Gastroesophageal sphincter (tissue), 4 donors: Measurements from ENCODE around the gene HUWE1. TPM values are rescaled to one million over a fixed set of nuclear protein-coding genes. Genes with fewer than 3 reads are reported as not detected.
"Not testable (repeated sequence)": the region's sequence is repeated elsewhere in the genome, so short reads cannot be mapped to it uniquely, and the experiment has no call there.

Experiments used
- ATAC-seq: fragments of 150-250 bp; one replicate; pipeline ENCODE4 v1.9.1; 2016; ENCODE audit warnings: mild to moderate bottlenecking, moderate library complexity
- H3K27ac ChIP-seq, 4 donors: fragments of 200-600 bp; sonication (generic) in 3 of 4; 1 replicate in 3 of 4; 2 replicates in 1 of 4; pipeline ENCODE4 v1.5.1; 2016 to 2019
- H3K27me3 ChIP-seq: fragments of 200-600 bp; sonication (generic); one replicate; pipeline ENCODE4 v1.5.1; 2019
- H3K36me3 ChIP-seq, 2 donors: fragments of 200-600 bp; sonication (generic); one replicate each; pipeline ENCODE4 v1.5.1; 2019; ENCODE audit warnings: control low read depth in 1 of 2
- H3K4me1 ChIP-seq, 3 donors: fragments of 200-600 bp; sonication (generic); 1 replicate in 2 of 3; 2 replicates in 1 of 3; pipeline ENCODE4 v1.5.1; 2016 to 2019; ENCODE audit warnings: control low read depth in 2 of 3
- H3K4me3 ChIP-seq, 2 donors: fragments of 200-600 bp; sonication (generic); one replicate each; pipeline ENCODE4 v1.5.1; 2019; ENCODE audit warnings: mild to moderate bottlenecking in 1 of 2, moderate library complexity in 1 of 2
- H3K9me3 ChIP-seq, 3 donors: fragments of 200-600 bp; sonication (generic); one replicate each; pipeline ENCODE4 v1.5.1; 2017 to 2019; ENCODE audit warnings: control low read depth in 2 of 3
- EP300 ChIP-seq: sonication (generic); formaldehyde crosslinking; IDR thresholded peaks from one replicate; pipeline ENCODE4 v1.6.1; 2017; ENCODE audit warnings: antibody characterized with exemption, mild to moderate bottlenecking
- POLR2A ChIP-seq, 2 donors: fragments of 450-650 bp; IDR thresholded peaks; one replicate each; pipeline ENCODE4 v1.6.1; 2017; ENCODE audit warnings: antibody characterized with exemption in 2 of 2, mild to moderate bottlenecking in 2 of 2, moderate library complexity in 1 of 2
- POLR2AphosphoS5 ChIP-seq: sonication (generic); formaldehyde crosslinking; IDR thresholded peaks from one replicate; pipeline ENCODE4 v1.6.1; 2017; ENCODE audit warnings: antibody characterized with exemption
- WGBS, 2 donors: methylation state at CpG; one replicate each; pipeline ENCODE4 v1.1.5; 2018; ENCODE audit warnings: low coverage in 1 of 2; 5-methylcytosine and 5-hydroxymethylcytosine counted together
- small RNA-seq, 4 donors: library from RNA; depleted of rRNA; stranded (forward); fragments of <200 nt; gene quantifications; one replicate each; pipeline ENCODE3, GENCODE V24; 2016
- total RNA-seq, 4 donors: library from RNA; depleted of rRNA; stranded (reverse); fragments of >200 nt; gene quantifications; one replicate each; pipeline ENCODE4 v1.1.0, GENCODE V29; 2016
- TF ChIP-seq, protein P1 (sequence below), 4 experiments: fragments of 200-600 bp in 2 of 4; fragments of 450-650 bp in 2 of 4; sonication (generic) in 1 of 4; IDR thresholded peaks; one replicate each; pipeline ENCODE4 v1.5.1; 2017 to 2019; ENCODE audit warnings: antibody characterized with exemption in 4 of 4, mild to moderate bottlenecking in 2 of 4, moderate library complexity in 2 of 4

The HUWE1 gene
- total RNA-seq, 4 donors from 2014 or later = 103 to 170 (median 113) TPM

DNA sequence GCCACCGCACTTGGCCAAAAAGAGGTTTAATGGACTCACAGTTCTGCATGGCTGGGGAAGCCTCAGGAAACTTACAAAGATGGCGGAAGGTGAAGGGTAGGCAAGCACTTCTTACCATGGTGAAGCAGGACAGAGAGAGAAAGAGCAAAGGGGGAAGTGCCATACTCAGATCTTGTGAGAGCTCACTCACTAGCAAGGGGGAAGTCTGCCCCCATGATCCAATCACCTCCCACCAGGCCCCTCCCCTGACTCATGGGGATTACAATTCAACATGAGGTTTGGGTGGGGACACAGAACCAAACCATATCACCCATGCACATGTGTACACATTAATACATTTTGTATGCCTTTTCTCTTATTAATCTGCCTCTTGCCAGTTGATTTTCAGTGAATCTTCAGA is 175.2 kb downstream of the HUWE1 start:
- H3K4me1 ChIP-seq = no peaks in the 10 kb centered on the region
- no peaks in the 10 kb centered on the region for H3K36me3 ChIP-seq
- TF ChIP-seq POLR2A (IDR thresholded peaks at IDR 0.05) = no peak
- no peak overlapping the region for H3K27ac ChIP-seq
- ATAC-seq = no peak
- WGBS, 2 donors = no CpG with 5 or more reads among the region's 2 CpGs
- H3K27me3 ChIP-seq = no peaks in the 10 kb centered on the region
- no peak overlapping the region for H3K4me3 ChIP-seq
- H3K9me3 ChIP-seq = no peaks in the 10 kb centered on the region

- H3K27ac ChIP-seq, H3K9me3 ChIP-seq, H3K4me1 ChIP-seq, H3K27me3 ChIP-seq, H3K36me3 ChIP-seq, H3K4me3 ChIP-seq, ATAC-seq: not testable (repeated sequence)
- no CpG with 5 or more reads among the region's 28 CpGs for WGBS, 2 donors
These were observed 182.5 kb downstream of the HUWE1 start for GRCh38 chrX:53504035-53504434.

- no peak for TF ChIP-seq EP300
- Histone ChIP-seq H3K9me3 (no peaks in the 10 kb centered on the region), H3K27me3 (no peaks in the 10 kb centered on the region), H3K36me3 (no peaks in the 10 kb centered on the region), H3K27ac (no peak overlapping the region), H3K4me3 (no peak overlapping the region), H3K4me1 (no peaks in the 10 kb centered on the region)
- ATAC-seq = no peak
These were observed 192.1 kb downstream of the HUWE1 start for GRCh38 chrX:53494436-53494835.

- no peaks in the 10 kb centered on the region for H3K36me3 ChIP-seq
- ATAC-seq = no peak
These were observed 200.2 kb downstream of the HUWE1 start for GRCh38 chrX:53486285-53486684.

GRCh38 chrX:53483838-53484405 is 202.6 kb downstream of the HUWE1 start:
- no peak for ATAC-seq
- no peaks in the 10 kb centered on the region for H3K9me3 ChIP-seq
- H3K27me3 ChIP-seq = no peaks in the 10 kb centered on the region
- no peak overlapping the region for H3K27ac ChIP-seq
- H3K4me1 ChIP-seq = no peaks in the 10 kb centered on the region
- no peak overlapping the region for H3K4me3 ChIP-seq
- no peaks in the 10 kb centered on the region for H3K36me3 ChIP-seq
- TF ChIP-seq, protein P1, sequence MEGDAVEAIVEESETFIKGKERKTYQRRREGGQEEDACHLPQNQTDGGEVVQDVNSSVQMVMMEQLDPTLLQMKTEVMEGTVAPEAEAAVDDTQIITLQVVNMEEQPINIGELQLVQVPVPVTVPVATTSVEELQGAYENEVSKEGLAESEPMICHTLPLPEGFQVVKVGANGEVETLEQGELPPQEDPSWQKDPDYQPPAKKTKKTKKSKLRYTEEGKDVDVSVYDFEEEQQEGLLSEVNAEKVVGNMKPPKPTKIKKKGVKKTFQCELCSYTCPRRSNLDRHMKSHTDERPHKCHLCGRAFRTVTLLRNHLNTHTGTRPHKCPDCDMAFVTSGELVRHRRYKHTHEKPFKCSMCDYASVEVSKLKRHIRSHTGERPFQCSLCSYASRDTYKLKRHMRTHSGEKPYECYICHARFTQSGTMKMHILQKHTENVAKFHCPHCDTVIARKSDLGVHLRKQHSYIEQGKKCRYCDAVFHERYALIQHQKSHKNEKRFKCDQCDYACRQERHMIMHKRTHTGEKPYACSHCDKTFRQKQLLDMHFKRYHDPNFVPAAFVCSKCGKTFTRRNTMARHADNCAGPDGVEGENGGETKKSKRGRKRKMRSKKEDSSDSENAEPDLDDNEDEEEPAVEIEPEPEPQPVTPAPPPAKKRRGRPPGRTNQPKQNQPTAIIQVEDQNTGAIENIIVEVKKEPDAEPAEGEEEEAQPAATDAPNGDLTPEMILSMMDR (IDR thresholded peaks at IDR 0.05) = no peak
- no peak for TF ChIP-seq POLR2AphosphoS5
- no peak for TF ChIP-seq POLR2A (IDR thresholded peaks at IDR 0.05)
- TF ChIP-seq EP300 = no peak
- WGBS, 2 donors = 63 to 92% methylated on average over 2 of the region's 2 CpGs

More at GRCh38 chrX:53486285-53486684, 200.2 kb downstream of the HUWE1 start:
- Histone ChIP-seq H3K27ac (no peak overlapping the region), H3K4me3 (no peak overlapping the region), H3K4me1 (no peaks in the 10 kb centered on the region), H3K9me3 (no peaks in the 10 kb centered on the region), H3K27me3 (no peaks in the 10 kb centered on the region)
- TF ChIP-seq, protein P1 (IDR thresholded peaks at IDR 0.05) = no peak
- TF ChIP-seq POLR2AphosphoS5 (no peak), POLR2A (IDR thresholded peaks at IDR 0.05) (no peak), EP300 (no peak)

DNA sequence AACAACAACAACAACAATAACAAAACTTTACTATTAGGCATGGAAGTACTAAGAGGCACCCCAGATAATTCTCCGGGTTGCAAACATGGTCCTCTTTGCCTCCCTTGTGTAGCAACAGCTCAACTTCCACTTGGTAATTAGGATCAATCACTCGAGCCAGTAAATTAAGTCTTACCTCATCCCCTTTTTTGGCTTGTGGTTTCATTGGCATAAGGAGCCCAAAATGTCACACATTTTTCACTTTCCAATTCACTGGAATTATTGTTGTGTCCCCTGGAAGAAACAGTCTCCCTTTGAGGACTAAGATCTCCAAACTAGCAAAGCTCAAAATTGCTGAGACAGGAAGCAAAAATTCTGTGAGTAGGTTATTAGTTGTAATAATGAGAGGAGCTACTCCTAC is 203.1 kb downstream of the HUWE1 start:
- Histone ChIP-seq H3K4me1 (no peaks in the 10 kb centered on the region), H3K27ac (no peak overlapping the region), H3K27me3 (no peaks in the 10 kb centered on the region), H3K36me3 (no peaks in the 10 kb centered on the region), H3K9me3 (no peaks in the 10 kb centered on the region), H3K4me3 (no peak overlapping the region)
- TF ChIP-seq POLR2AphosphoS5 = no peak
- TF ChIP-seq, protein P1 (IDR thresholded peaks at IDR 0.05) = no peak
- no peak for TF ChIP-seq EP300
- no peak for TF ChIP-seq POLR2A (IDR thresholded peaks at IDR 0.05)
- WGBS, 2 donors = 61 to 86% methylated on average over 1 to 2 of the region's 2 CpGs
- no peak for ATAC-seq

Small RNA genes within 50 kb of the gene (small RNA-seq; reads per million reads assigned to genes)
- 161 to 308 (median 228) reads per million in 4 donors for gene MIR98
- gene MIRLET7F2 = 380 to 1,158 (median 666) reads per million in 4 donors
